Vagina (tissue), 2 donors: ENCODE results near the gene SCUBE1.

Experiments
- CTCF ChIP-seq, 3 experiments: fragments of 450-650 bp in 2 of 3; fragments of 200-600 bp in 1 of 3; sonication (generic) in 1 of 3; IDR thresholded peaks; one replicate each; pipeline ENCODE4 v1.5.1; 2017 to 2019; ENCODE audit warnings: antibody characterized with exemption in 3 of 3, mild to moderate bottlenecking in 2 of 3, moderate library complexity in 2 of 3
- POLR2A ChIP-seq, 2 donors: fragments of 450-650 bp; IDR thresholded peaks; one replicate each; pipeline ENCODE4 v1.6.1; 2017; ENCODE audit warnings: antibody characterized with exemption in 2 of 2, mild to moderate bottlenecking in 2 of 2, moderate library complexity in 2 of 2
- POLR2AphosphoS5 ChIP-seq, 2 donors: sonication (generic); formaldehyde crosslinking; IDR thresholded peaks; one replicate each; pipeline ENCODE4 v1.9.0; 2017; ENCODE audit warnings: antibody characterized with exemption in 2 of 2, mild to moderate bottlenecking in 2 of 2, low read depth in 1 of 2; ENCODE audit not compliant: insufficient read depth in 1 of 2

- TF ChIP-seq CTCF (IDR thresholded peaks at IDR 0.05) (no peak), POLR2AphosphoS5 (IDR thresholded peaks at IDR 0.05; ENCODE audit: insufficient read depth in 1 of 2, low read depth in 1 of 2) (no peak), POLR2A (IDR thresholded peaks at IDR 0.05) (no peak)
These were observed 82.6 kb downstream of the SCUBE1 start for GRCh38 chr22:43260331-43261231.
